GM21515 (cell line): ENCODE data around the gene RYR2.
A peak's percentile ranks its signal among the peaks of the same experiment; 100 is the strongest.
"Not testable (repeated sequence)": the region's sequence is repeated elsewhere in the genome, so short reads cannot be mapped to it uniquely, and the experiment has no call there.

Experiments
- ATAC-seq: cut with Tn5 transposase; IDR thresholded peaks from one replicate; pipeline ENCODE4 v1.9.1; 2021; ENCODE audit not compliant: unreplicated experiment

The RYR2 gene

DNA sequence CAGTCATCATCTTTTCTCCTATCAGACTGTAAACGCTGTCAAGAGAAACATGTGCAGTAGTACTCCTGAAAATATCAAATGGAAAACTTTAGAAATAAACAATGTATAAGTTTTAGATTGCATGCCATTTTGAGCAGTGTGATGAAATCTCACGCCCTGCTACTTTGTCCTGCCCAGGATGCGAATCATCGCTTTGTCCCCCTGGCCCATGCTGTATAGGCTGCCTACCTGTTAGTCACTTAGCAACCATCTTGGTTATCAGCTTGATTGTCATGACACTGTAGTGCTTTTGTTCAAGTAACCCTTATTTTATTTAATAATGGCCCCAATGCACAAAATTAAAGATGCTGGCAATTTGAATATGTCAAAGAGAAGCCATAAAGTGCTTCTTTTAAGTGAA, 485.8 kb downstream of the RYR2 start:
- ATAC-seq, result no peak

DNA sequence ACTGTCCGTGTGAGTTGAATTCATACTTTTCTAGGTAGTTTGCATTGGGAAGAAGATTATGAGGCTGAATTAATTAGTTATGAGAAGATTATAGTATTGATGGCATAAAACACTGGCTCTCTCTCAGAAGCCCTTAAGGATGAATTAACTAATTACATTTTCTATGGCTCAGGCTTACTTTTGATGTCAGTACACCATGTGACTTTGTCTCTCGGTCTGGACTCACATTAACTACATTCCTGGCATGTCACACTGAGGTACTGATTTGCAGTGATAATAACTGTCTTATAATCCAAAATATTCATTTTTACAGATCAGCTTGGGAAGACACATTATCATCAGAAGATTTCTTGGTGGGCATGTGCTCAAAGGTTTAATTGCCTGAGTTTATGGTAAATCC, 486.6 kb downstream of the RYR2 start:
- no peak for ATAC-seq

DNA sequence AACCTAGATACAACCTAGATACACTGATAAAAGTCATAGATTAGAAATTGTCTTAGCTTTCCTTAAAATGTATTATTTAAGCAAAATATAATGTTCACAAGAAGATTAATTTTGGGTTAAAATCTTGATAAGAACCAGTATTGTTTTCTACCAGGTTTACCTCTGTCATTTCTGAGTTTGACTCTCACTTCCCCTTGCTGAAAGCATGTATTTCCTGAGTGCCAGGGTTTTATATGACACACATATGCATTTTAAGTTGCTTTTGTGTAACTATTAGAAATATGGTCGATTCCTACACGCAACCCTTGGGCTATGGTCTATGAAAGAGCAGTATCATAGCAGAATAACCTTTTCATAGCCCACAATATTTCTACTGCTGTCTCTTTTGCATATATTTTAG, 497.1 kb downstream of the RYR2 start:
- no peak for ATAC-seq

DNA sequence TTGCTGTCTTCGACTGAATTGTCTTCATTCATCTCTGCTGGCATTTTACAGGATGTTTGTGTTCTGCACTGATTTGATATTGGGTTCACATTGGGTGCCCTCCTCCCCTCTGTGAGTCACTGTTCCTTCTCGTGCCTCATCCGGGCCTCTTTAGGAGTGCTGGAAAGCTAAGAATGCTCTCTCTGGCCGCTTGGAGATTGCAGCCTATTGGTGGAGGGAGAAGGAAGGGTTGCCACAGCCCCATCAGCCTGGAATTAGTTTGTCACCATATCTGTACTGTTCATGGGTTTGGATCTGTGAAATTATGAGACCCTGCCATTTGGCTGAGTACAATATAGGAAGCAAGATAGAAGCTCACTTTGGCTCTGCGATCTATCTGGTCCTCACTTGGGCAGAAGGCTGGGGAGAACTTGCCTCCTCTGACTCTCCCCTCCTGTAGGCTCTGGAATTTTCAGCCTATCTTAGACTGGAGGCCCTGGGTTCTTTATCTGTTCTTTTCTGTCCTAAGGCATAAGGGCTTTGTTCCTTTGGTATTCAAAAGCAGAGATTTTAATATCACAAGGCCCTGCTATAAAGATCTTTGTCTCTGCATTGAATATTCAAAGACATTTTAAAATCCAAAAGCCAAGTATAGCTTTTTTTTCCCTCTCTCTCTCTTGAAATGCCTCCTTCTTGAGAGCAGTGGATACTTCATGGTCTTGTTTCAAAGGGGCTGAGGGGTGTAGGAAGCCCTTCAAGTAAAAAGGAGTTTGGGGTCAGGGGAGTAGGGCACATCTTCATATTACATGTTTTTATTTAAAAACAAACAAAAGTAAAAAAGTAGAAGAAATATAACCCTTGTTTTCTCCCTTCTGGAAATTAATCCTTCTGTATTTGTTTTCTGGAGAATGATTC, 500.8 kb downstream of the RYR2 start:
- ATAC-seq, result no peak

DNA sequence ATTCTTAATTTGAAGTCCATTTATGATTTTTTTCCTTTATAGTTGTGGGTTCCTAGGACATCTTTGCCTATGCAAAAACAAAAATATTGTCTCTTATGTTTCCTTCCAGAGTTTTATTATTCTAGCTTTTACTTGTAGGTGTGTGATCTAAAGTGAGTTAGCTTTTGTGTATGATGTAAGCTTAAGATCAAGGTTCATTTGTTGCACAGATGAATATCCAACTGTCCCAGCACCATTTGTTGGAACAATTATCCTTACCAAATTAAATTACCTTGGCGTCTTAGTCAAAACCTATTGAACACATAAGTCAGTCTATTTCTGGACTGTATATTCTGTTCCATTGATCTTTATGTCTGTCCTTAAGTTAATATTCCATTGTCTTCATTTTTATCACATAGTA, 511.1 kb downstream of the RYR2 start:
- no peak for ATAC-seq

DNA sequence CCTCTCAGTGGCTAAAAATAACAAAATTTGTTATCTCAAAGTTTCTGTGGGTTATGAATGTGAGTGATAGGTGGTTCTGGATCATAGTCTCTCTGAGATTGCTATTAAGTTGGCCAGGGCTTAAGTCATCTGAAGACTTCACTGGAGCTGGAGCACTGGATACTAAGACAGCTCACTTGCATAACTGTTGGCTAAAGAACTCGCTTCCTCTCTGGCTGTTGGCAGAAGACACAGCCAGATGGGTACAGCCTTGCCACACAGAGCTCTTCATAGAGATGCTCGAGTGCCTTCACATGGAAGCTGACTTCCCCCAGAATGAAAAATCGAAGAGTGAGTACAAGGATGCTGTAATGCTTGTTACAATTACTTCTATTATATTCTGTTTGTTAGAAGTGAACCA, 514.9 kb downstream of the RYR2 start:
- ATAC-seq, result no peak

GRCh38 chr1:237562242-237562823, 520.3 kb downstream of the RYR2 start:
- ATAC-seq, result peak; percentile 84

GRCh38 chr1:237565236-237565635, 523.3 kb downstream of the RYR2 start:
- no peak for ATAC-seq

GRCh38 chr1:237566581-237566980, 524.6 kb downstream of the RYR2 start:
- ATAC-seq, result no peak

GRCh38 chr1:237568955-237569354, 527.0 kb downstream of the RYR2 start:
- no peak for ATAC-seq

GRCh38 chr1:237570530-237570929, 528.5 kb downstream of the RYR2 start:
- ATAC-seq, result no peak

DNA sequence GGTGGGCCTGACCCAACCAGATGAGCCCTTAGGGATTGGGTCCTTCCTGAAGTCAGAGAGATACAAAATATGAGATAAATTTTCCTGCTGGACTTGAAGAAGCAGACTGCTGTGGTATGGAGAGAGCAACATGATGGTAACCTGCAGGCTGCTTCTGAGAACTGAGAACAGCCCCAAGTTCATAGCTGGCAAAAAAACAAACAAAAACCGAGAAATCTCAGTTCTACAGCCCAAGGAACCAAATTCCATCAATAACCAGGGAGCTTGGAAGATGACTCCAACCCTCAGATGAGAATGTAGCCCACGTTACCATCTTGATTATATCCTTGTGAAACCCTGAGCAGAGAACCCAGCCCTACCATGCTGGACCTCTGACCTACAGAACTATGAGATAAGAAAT, 532.6 kb downstream of the RYR2 start:
- ATAC-seq, result no peak

DNA sequence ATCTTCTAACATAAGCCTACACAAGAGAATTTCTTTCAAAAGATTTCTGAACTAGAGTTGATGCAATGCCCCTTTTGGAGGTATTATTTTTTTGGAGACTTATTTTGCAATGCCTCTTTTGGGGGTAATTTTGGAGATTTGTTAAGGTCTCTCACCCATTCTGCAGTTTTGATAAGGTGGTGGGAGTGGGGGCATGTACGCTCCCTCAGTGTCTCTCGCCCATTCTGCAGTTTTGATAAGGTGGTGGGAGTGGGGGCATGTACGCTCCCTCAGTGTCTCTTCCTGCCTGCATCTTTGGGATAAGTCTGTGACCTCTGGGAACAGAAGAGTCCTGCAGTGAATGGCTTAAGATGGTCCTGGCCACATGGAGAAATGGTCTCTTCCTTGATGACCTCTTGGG, 536.6 kb downstream of the RYR2 start:
- no peak for ATAC-seq

- ATAC-seq, result no peak
Measured at GRCh38 chr1:237580726-237581125, 538.7 kb downstream of the RYR2 start.

GRCh38 chr1:237583270-237583669, 541.3 kb downstream of the RYR2 start:
- no peak for ATAC-seq

- ATAC-seq, result no peak
Measured at GRCh38 chr1:237583756-237584155, 541.8 kb downstream of the RYR2 start.

GRCh38 chr1:237590386-237590785, 548.4 kb downstream of the RYR2 start:
- no peak for ATAC-seq

DNA sequence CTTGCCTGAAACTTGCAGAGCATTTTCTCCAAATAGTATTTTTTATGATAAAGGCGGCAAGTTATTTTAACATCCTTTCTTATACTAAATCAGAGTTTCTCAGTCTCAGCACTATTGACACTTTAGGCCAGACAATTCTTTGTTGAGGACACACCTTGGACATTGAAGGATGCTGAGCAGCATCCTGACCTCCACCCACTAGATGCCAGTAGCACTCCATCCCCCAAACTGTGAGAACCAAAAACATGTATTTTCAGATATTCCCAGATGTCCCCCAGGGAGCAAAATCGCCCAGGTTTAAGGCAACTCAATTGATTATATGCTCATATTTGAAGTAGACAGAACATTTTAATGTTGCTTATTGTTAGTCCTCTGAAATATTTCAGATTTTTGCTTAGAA, 549.4 kb downstream of the RYR2 start:
- ATAC-seq, result no peak

GRCh38 chr1:237603036-237603568, 561.1 kb downstream of the RYR2 start:
- ATAC-seq, result not testable (repeated sequence)

GRCh38 chr1:237608433-237608832, 566.4 kb downstream of the RYR2 start:
- ATAC-seq, result no peak

GRCh38 chr1:237610157-237610556, 568.2 kb downstream of the RYR2 start:
- ATAC-seq, result no peak

- no peak for ATAC-seq
Measured at GRCh38 chr1:237613984-237614383, 572.0 kb downstream of the RYR2 start.
